H1 (cell line): ENCODE data around the gene LIPI. TPM values are rescaled to one million over a fixed set of nuclear protein-coding genes. Genes with fewer than 3 reads are reported as not detected.

Source experiments
- ATF3 ChIP-seq: IDR thresholded peaks from 2 replicates; pipeline ENCODE4 v1.6.1; 2011; ENCODE audit warnings: low read depth, mild to moderate bottlenecking, low read length; ENCODE audit not compliant: insufficient read depth
- CBX8 ChIP-seq: fragments of 300-800, 300-1000 bp; sonication (generic); IDR thresholded peaks from 2 replicates; pipeline ENCODE4 v1.7.1; 2016; ENCODE audit warnings: low read depth, low read length, borderline replicate concordance
- CHD1 ChIP-seq: IDR thresholded peaks from 2 replicates; pipeline ENCODE4 v1.6.1; 2012; ENCODE audit warnings: low read depth, low read length, improper control_type of control experiment
- JUN ChIP-seq: IDR thresholded peaks from 2 replicates; pipeline ENCODE4 v1.6.1; 2011; ENCODE audit warnings: low read depth, mild to moderate bottlenecking, improper control_type of control experiment, low read length
- KDM5A ChIP-seq: fragments of 200-600 bp; IDR thresholded peaks from 2 replicates; pipeline ENCODE4 v1.7.1; 2012; ENCODE audit warnings: mild to moderate bottlenecking, low read length, inconsistent platforms, mixed read lengths
- MAFK ChIP-seq: IDR thresholded peaks from 2 replicates; pipeline ENCODE4 v1.6.1; 2012; ENCODE audit warnings: low read depth, mild to moderate bottlenecking, improper control_type of control experiment, low read length
- POU5F1 ChIP-seq: IDR thresholded peaks from 2 replicates; pipeline ENCODE4 v1.6.1; 2011; ENCODE audit warnings: low read depth, mild to moderate bottlenecking, low read length, moderate library complexity
- SRF ChIP-seq: IDR thresholded peaks from 2 replicates; pipeline ENCODE4 v1.6.1; 2011; ENCODE audit warnings: mild to moderate bottlenecking, low read depth, low read length, moderate library complexity
- TCF12 ChIP-seq: IDR thresholded peaks from 2 replicates; pipeline ENCODE4 v1.6.1; 2011; ENCODE audit warnings: low read depth, mild to moderate bottlenecking, low read length
- TEAD4 ChIP-seq: IDR thresholded peaks from 2 replicates; pipeline ENCODE4 v1.6.1; 2012; ENCODE audit warnings: low read depth, low read length, inconsistent platforms, mixed read lengths
- polyA plus RNA-seq, 7 experiments: library from polyadenylated mRNA; depleted of rRNA in 3 of 7; stranded (reverse) in 5 of 7; unstranded in 2 of 7; fragments of >200 nt in 5 of 7; fragments of 200-250 nt in 2 of 7; gene quantifications; 1 replicate in 5 of 7; 2 replicates in 1 of 7; 4 replicates in 1 of 7; pipeline versions ENCODE4 v1.2.1 to v1.2.3, GENCODE V29; 2011 to 2013; ENCODE audit warnings: missing spikeins in 2 of 7, mixed read lengths in 2 of 7
- total RNA-seq: library from RNA; stranded (reverse); fragmentation: NEBNext Ultra II Directional; extraction: Animal tissue kit (Norgen Biotek cat#: 25700); gene quantifications from 2 replicates; pipeline ENCODE4 v1.2.1, GENCODE V29; 2021
- TF ChIP-seq, protein P1 (sequence below), 3 experiments: IDR thresholded peaks; 1 replicate in 2 of 3; 2 replicates in 1 of 3; pipeline versions ENCODE4 v1.5.1 to v1.6.1; 2011; ENCODE audit warnings: low read length in 3 of 3, mild to moderate bottlenecking in 3 of 3, inconsistent platforms in 2 of 3, low read depth in 1 of 3, moderate library complexity in 1 of 3; ENCODE audit not compliant: insufficient read depth in 1 of 3; ENCODE audit errors: control extremely low read depth in 1 of 3

Gene LIPI
- total and polyA plus RNA-seq, 2 of the 8 experiments (the other 6 are each of a cell fraction or from before 2014, with no cell fraction given): not detected

GRCh38 chr21:14244911-14245310 is 34.2 kb upstream of the LIPI start (continued):
- TF ChIP-seq, protein P1, sequence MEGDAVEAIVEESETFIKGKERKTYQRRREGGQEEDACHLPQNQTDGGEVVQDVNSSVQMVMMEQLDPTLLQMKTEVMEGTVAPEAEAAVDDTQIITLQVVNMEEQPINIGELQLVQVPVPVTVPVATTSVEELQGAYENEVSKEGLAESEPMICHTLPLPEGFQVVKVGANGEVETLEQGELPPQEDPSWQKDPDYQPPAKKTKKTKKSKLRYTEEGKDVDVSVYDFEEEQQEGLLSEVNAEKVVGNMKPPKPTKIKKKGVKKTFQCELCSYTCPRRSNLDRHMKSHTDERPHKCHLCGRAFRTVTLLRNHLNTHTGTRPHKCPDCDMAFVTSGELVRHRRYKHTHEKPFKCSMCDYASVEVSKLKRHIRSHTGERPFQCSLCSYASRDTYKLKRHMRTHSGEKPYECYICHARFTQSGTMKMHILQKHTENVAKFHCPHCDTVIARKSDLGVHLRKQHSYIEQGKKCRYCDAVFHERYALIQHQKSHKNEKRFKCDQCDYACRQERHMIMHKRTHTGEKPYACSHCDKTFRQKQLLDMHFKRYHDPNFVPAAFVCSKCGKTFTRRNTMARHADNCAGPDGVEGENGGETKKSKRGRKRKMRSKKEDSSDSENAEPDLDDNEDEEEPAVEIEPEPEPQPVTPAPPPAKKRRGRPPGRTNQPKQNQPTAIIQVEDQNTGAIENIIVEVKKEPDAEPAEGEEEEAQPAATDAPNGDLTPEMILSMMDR (IDR thresholded peaks at IDR 0.05; ENCODE audit: control extremely low read depth in 1 of 3, insufficient read depth in 1 of 3, low read depth in 1 of 3, low read length in 3 of 3): no peak
- TF ChIP-seq MAFK (no peak), CBX8 (no peak), TCF12 (no peak), TEAD4 (no peak), CHD1 (no peak), SRF (no peak), POU5F1 (no peak), KDM5A (no peak), ATF3 (no peak), JUN (no peak)
- TF ChIP-seq, all 59 proteins: peak for 0
